Liver (tissue), 3 donors: ENCODE measurements around the gene MRAS.

ENCODE experiments used
- JUND ChIP-seq, 2 donors: IDR thresholded peaks; 2 replicates each; pipeline ENCODE4 v1.6.1; 2016; ENCODE audit warnings: antibody characterized with exemption in 2 of 2
- NR2F2 ChIP-seq: IDR thresholded peaks from 2 replicates; pipeline ENCODE4 v1.6.1; 2016; ENCODE audit warnings: antibody characterized with exemption
- TF ChIP-seq, protein P1 (sequence below): fragments of 150-350 bp; IDR thresholded peaks from 2 replicates; pipeline ENCODE4 v1.5.1; 2017; ENCODE audit warnings: improper control_type of control experiment, low read depth, low read length; ENCODE audit not compliant: missing input control
- donor health status: healthy.
- donor health status: healthy.

DNA sequence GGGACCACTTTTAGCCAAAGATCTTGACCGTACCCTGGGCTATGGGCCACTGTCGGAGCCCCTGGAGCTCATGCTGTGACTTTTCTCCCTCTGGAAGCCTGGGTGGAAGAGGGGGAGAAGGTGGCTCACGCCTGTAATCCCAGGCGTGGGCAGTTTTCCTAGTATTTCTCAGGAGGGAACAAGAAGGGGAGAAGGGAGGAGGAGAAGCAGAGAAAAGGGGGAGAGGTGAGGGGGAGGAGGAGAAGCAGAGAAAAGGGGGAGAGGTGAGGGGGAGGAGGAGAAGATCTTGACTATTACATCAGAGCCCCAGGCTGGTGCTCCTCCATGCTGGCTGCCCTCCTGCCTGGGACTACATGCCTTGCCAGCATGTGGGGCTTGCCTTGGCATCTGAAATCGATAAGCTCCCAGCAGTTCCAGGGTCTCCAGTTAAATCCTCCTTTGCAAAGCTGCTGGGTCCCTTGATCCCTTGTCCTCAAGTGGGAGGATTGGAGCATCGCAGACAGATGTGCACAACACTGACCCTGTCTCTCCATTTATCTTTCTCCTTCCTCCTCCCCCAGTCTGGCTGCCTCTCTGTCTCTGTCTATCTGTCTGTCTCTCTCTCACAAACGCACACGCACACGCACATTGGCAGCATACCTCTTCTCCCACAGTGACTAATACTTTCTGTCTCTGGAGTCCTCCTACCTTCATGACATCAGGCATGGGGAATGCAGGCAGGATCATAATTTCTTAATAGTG lies 41.6 kb downstream of the MRAS start:
- TF ChIP-seq, protein P1, sequence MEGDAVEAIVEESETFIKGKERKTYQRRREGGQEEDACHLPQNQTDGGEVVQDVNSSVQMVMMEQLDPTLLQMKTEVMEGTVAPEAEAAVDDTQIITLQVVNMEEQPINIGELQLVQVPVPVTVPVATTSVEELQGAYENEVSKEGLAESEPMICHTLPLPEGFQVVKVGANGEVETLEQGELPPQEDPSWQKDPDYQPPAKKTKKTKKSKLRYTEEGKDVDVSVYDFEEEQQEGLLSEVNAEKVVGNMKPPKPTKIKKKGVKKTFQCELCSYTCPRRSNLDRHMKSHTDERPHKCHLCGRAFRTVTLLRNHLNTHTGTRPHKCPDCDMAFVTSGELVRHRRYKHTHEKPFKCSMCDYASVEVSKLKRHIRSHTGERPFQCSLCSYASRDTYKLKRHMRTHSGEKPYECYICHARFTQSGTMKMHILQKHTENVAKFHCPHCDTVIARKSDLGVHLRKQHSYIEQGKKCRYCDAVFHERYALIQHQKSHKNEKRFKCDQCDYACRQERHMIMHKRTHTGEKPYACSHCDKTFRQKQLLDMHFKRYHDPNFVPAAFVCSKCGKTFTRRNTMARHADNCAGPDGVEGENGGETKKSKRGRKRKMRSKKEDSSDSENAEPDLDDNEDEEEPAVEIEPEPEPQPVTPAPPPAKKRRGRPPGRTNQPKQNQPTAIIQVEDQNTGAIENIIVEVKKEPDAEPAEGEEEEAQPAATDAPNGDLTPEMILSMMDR, result no peak
- TF ChIP-seq JUND (IDR thresholded peaks at IDR 0.05) (peak in 1 of 2 donors; percentile 9), NR2F2 (no peak)
